H1 (cell line): ENCODE data around the gene NUP88. TPM values are rescaled to one million over a fixed set of nuclear protein-coding genes. Genes with fewer than 3 reads are reported as not detected.
"Not testable (repeated sequence)": the region's sequence is repeated elsewhere in the genome, so short reads cannot be mapped to it uniquely, and the experiment has no call there.

Experiments used
- CTCF ChIA-PET: fragments of 300-600 bp; sonication (Branson Sonifier 250); formaldehyde crosslinking; loops from one replicate; lab custom pipeline; 2021; ENCODE audit not compliant: partially characterized antibody; lab: Charles Lee
- POLR2A ChIA-PET: fragments of 300-600 bp; sonication (Branson Sonifier 250); formaldehyde crosslinking; loops from one replicate; lab custom pipeline; 2021; ENCODE audit warnings: inconsistent platforms; ENCODE audit not compliant: partially characterized antibody; lab: Charles Lee
- DNase-seq, 2 experiments: peaks; one replicate each; pipeline versions ENCODE4 v3.0.0 to v3.0.0-alpha.2; 2010 to 2022; ENCODE audit warnings: low spot score in 2 of 2, low read depth in 1 of 2, mixed read lengths in 1 of 2
- FAIRE-seq: peaks from 2 replicates; lab custom pipeline; 2011; peaks lifted over from hg19 to GRCh38; lab: Jason Lieb, UNC
- H2AFZ ChIP-seq: 2 replicates; pipeline ENCODE4 v1.8.1; 2012; ENCODE audit warnings: low read length, inconsistent platforms
- H2AK5ac ChIP-seq: 2 replicates; pipeline ENCODE4 v1.6.1; 2013; ENCODE audit warnings: low read depth, low read length
- H2BK120ac ChIP-seq: replicated peaks from 2 replicates; pipeline ENCODE3; 2013; ENCODE audit warnings: low read depth, low read length, inconsistent platforms
- H2BK12ac ChIP-seq: 2 replicates; pipeline ENCODE4 v1.6.1; 2013; ENCODE audit warnings: low read depth, low read length
- H2BK15ac ChIP-seq: 2 replicates; pipeline ENCODE4 v1.6.1; 2013; ENCODE audit warnings: low read length
- H2BK20ac ChIP-seq: 2 replicates; pipeline ENCODE4 v1.6.1; 2013; ENCODE audit warnings: low read length
- H2BK5ac ChIP-seq: 2 replicates; pipeline ENCODE4 v1.6.1; 2013; ENCODE audit warnings: low read depth, low read length
- H3K14ac ChIP-seq: 2 replicates; pipeline ENCODE4 v1.6.1; 2013; ENCODE audit warnings: inconsistent platforms; ENCODE audit not compliant: insufficient read length
- H3K18ac ChIP-seq: 2 replicates; pipeline ENCODE4 v1.6.1; 2013; ENCODE audit warnings: low read length; ENCODE audit errors: extremely low read depth
- H3K23ac ChIP-seq: 2 replicates; pipeline ENCODE4 v1.6.1; 2013; ENCODE audit warnings: inconsistent platforms; ENCODE audit not compliant: insufficient read length
- H3K23me2 ChIP-seq: 2 replicates; pipeline ENCODE4 v1.6.1; 2013; ENCODE audit warnings: low read depth, low read length
- H3K27ac ChIP-seq: 2 replicates; pipeline ENCODE4 v1.6.1; 2011; ENCODE audit warnings: low read depth, low read length, inconsistent platforms
- H3K27me3 ChIP-seq, 4 experiments: replicated peaks in 1 of 4; 1 replicate in 1 of 4; 2 replicates in 3 of 4; pipeline versions ENCODE4 v1.6.1 to v1.8.1; 2011 to 2013; ENCODE audit warnings: low read length in 3 of 4, mild to moderate bottlenecking in 3 of 4, inconsistent platforms in 2 of 4, mixed read lengths in 2 of 4, moderate library complexity in 1 of 4; ENCODE audit not compliant: control insufficient read depth in 3 of 4, insufficient read depth in 3 of 4; ENCODE audit errors: extremely low read depth in 1 of 4
- H3K36me3 ChIP-seq, 4 experiments: 2 replicates each; pipeline versions ENCODE4 v1.6.1 to v1.8.1; 2011 to 2013; ENCODE audit warnings: mild to moderate bottlenecking in 4 of 4, low read length in 3 of 4, moderate library complexity in 2 of 4, control low read depth in 1 of 4, inconsistent platforms in 1 of 4; ENCODE audit not compliant: insufficient read depth in 4 of 4, control insufficient read depth in 2 of 4
- H3K4ac ChIP-seq: replicated peaks from 2 replicates; pipeline ENCODE3; 2013; ENCODE audit warnings: low read length, low read depth, mixed read lengths, inconsistent platforms; ENCODE audit not compliant: insufficient read length
- H3K4me1 ChIP-seq, 4 experiments: replicated peaks in 1 of 4; 1 replicate in 1 of 4; 2 replicates in 3 of 4; pipeline versions ENCODE4 v1.6.1 to v1.8.1; 2011 to 2013; ENCODE audit warnings: low read length in 3 of 4, inconsistent platforms in 2 of 4, mixed read lengths in 1 of 4; ENCODE audit not compliant: insufficient read depth in 4 of 4, control insufficient read depth in 3 of 4
- H3K4me2 ChIP-seq, 2 experiments: 2 replicates each; pipeline versions ENCODE4 v1.6.1 to v1.8.1; 2011 to 2013; ENCODE audit warnings: low read depth in 2 of 2, low read length in 2 of 2, control low read depth in 1 of 2, inconsistent platforms in 1 of 2, mild to moderate bottlenecking in 1 of 2; ENCODE audit not compliant: insufficient read depth in 1 of 2
- H3K4me3 ChIP-seq, 4 experiments: fragments of 200-600, 300-600 bp in 1 of 4; sonication (generic), shearing (Covaris generic), sonication (Bioruptor Twin) in 1 of 4; 2 replicates each; pipeline versions ENCODE4 v1.5.1 to v1.8.1; 2011 to 2016; ENCODE audit warnings: low read length in 4 of 4, low read depth in 3 of 4, control low read depth in 2 of 4, inconsistent platforms in 2 of 4, mild to moderate bottlenecking in 2 of 4, mixed read lengths in 1 of 4, moderate library complexity in 1 of 4; ENCODE audit not compliant: insufficient read depth in 2 of 4; ENCODE audit errors: extremely low read depth in 1 of 4
- H3K56ac ChIP-seq: replicated peaks from 2 replicates; pipeline ENCODE3; 2013; ENCODE audit warnings: low read depth, mild to moderate bottlenecking, mixed read lengths, low read length, inconsistent platforms; ENCODE audit not compliant: insufficient read length
- H3K79me1 ChIP-seq: 2 replicates; pipeline ENCODE4 v1.6.1; 2013; ENCODE audit warnings: low read depth, low read length, control low read depth
- H3K79me2 ChIP-seq, 2 experiments: 2 replicates each; pipeline versions ENCODE4 v1.6.1 to v1.8.1; 2012 to 2013; ENCODE audit warnings: low read length in 2 of 2, mild to moderate bottlenecking in 2 of 2, inconsistent platforms in 1 of 2; ENCODE audit not compliant: insufficient read depth in 2 of 2, control insufficient read depth in 1 of 2
- H3K9ac ChIP-seq, 4 experiments: replicated peaks in 1 of 4; 1 replicate in 1 of 4; 2 replicates in 3 of 4; pipeline versions ENCODE4 v1.6.1 to v1.8.1; 2011 to 2013; ENCODE audit warnings: low read depth in 3 of 4, low read length in 3 of 4, control low read depth in 2 of 4, mild to moderate bottlenecking in 2 of 4, moderate library complexity in 2 of 4, inconsistent platforms in 1 of 4; ENCODE audit errors: extremely low read depth in 1 of 4
- H3K9me3 ChIP-seq, 2 experiments: 2 replicates each; pipeline versions ENCODE4 v1.6.1 to v1.8.1; 2012 to 2013; ENCODE audit warnings: mild to moderate bottlenecking in 2 of 2, moderate library complexity in 2 of 2, control low read depth in 1 of 2, inconsistent platforms in 1 of 2, low read depth in 1 of 2, low read length in 1 of 2, mixed read lengths in 1 of 2; ENCODE audit not compliant: insufficient read depth in 2 of 2
- H4K20me1 ChIP-seq, 2 experiments: replicated peaks in 1 of 2; 2 replicates each; pipeline versions ENCODE3 to v1.8.1; 2011 to 2013; ENCODE audit warnings: inconsistent platforms in 2 of 2, low read length in 2 of 2, mild to moderate bottlenecking in 1 of 2; ENCODE audit not compliant: insufficient read depth in 2 of 2, control insufficient read depth in 1 of 2
- H4K5ac ChIP-seq: 2 replicates; pipeline ENCODE4 v1.6.1; 2013; ENCODE audit warnings: low read length, low read depth, mixed read lengths, inconsistent platforms; ENCODE audit not compliant: insufficient read length
- H4K8ac ChIP-seq: 2 replicates; pipeline ENCODE4 v1.8.0; 2013; ENCODE audit warnings: mild to moderate bottlenecking, moderate library complexity, low read length, inconsistent platforms; ENCODE audit not compliant: insufficient read depth; ENCODE audit errors: extremely low read depth
- H4K91ac ChIP-seq: replicated peaks from 2 replicates; pipeline ENCODE3; 2013; ENCODE audit warnings: low read length, mixed read lengths, inconsistent platforms; ENCODE audit not compliant: insufficient read length
- WGBS, 2 experiments: shearing (Covaris generic) in 1 of 2; methylation state at CpG; one replicate each; pipeline versions ENCODE4 v1.1.6 to v1.1.7; 2013 to 2015; ENCODE audit warnings: low lambda C conversion rate in 2 of 2, mixed read lengths in 2 of 2, inconsistent platforms in 1 of 2, low coverage in 1 of 2, missing lambda C conversion rate in 1 of 2; ENCODE audit not compliant: insufficient replicate concordance in 2 of 2, insufficient coverage in 1 of 2, insufficient read length in 1 of 2; ENCODE audit errors: extremely low coverage in 1 of 2, missing lambda C conversion rate in 1 of 2; 5-methylcytosine and 5-hydroxymethylcytosine counted together
- polyA plus RNA-seq, 7 experiments: library from polyadenylated mRNA; depleted of rRNA in 3 of 7; stranded (reverse) in 5 of 7; unstranded in 2 of 7; fragments of >200 nt in 5 of 7; fragments of 200-250 nt in 2 of 7; gene quantifications; 1 replicate in 5 of 7; 2 replicates in 1 of 7; 4 replicates in 1 of 7; pipeline versions ENCODE4 v1.2.1 to v1.2.3, GENCODE V29; 2011 to 2013; ENCODE audit warnings: missing spikeins in 2 of 7, mixed read lengths in 2 of 7
- total RNA-seq: library from RNA; stranded (reverse); fragmentation: NEBNext Ultra II Directional; extraction: Animal tissue kit (Norgen Biotek cat#: 25700); gene quantifications from 2 replicates; pipeline ENCODE4 v1.2.1, GENCODE V29; 2021

Gene NUP88
- total and polyA plus RNA-seq, 2 of the 8 experiments (the other 6 are each of a cell fraction or from before 2014, with no cell fraction given), result 77.4 to 105 TPM

GRCh38 chr17:5435781-5436315, 16.4 kb upstream of the NUP88 start:
- not testable (repeated sequence) for H4K91ac ChIP-seq, H3K79me1 ChIP-seq, H3K18ac ChIP-seq, H3K56ac ChIP-seq, H3K4me3 ChIP-seq, H3K14ac ChIP-seq, H3K23me2 ChIP-seq, DNase-seq, H3K4me1 ChIP-seq, H3K9ac ChIP-seq, H4K5ac ChIP-seq, H2BK5ac ChIP-seq, H3K27ac ChIP-seq, FAIRE-seq, H2AK5ac ChIP-seq, H3K23ac ChIP-seq, H2BK12ac ChIP-seq, H3K27me3 ChIP-seq, H2BK20ac ChIP-seq, H2BK120ac ChIP-seq, H3K9me3 ChIP-seq, H2AFZ ChIP-seq, H2BK15ac ChIP-seq, H4K8ac ChIP-seq, H3K4ac ChIP-seq
- 0 out of 4 replicates have a peak overlapping the region, but pooled peaks of 1 of the 2 experiments have one; percentile 5 for H3K4me2 ChIP-seq
- peaks cover 26 to 72% (median 54%) of the 10 kb centered on the region in 4 experiments for H3K36me3 ChIP-seq
- H4K20me1 ChIP-seq, result peaks cover 5 to 25% of the 10 kb centered on the region in 2 experiments
- ChIA-PET POLR2A (interaction anchor here (0.6 to 21.2 kb wide), 5 partner anchors 7 to 1962 kb away, joined by 4 to 228 read pairs (median 5); partner anchors contain the start of genes DERL2, MIS12, NUP88 and RPAIN), CTCF (interaction anchor here (1.6 kb wide), 1 partner anchor 18 kb away, joined by 4 read pairs; no protein-coding TSS in a partner anchor)
- peaks cover 12 to 41% of the 10 kb centered on the region in 2 experiments for H3K79me2 ChIP-seq
- 94% methylated on average over 9 of the region's 12 CpGs; no CpG with 5 or more reads in 1 of the 2 experiments for WGBS, 2 experiments
